ENCODE data around the gene PCDHA8.
"Not testable (repeated sequence)": the region's sequence is repeated elsewhere in the genome, so short reads cannot be mapped to it uniquely, and the experiment has no call there.

- not testable (repeated sequence) for TF ChIP-seq CTCF (optimal IDR thresholded peaks at IDR 0.05 in 1 of 3, IDR thresholded peaks at IDR 0.05 in 1 of 3, conservative IDR thresholded peaks at IDR 0.05 in 1 of 3; ENCODE audit: extremely low read depth in 1 of 3, insufficient read depth in 2 of 3, low read length in 3 of 3); EZH2 (IDR thresholded peaks at IDR 0.05; ENCODE audit: low read length)
Measured at GRCh38 chr5:140796072-140796717, 44.8 kb upstream of the PCDHA8 start.

All from keratinocyte (primary cell).